CD4-positive, CD25-positive, alpha-beta regulatory T cell (primary cell): ENCODE data around the gene ST6GALNAC3. TPM values are rescaled to one million over a fixed set of nuclear protein-coding genes. Genes with fewer than 3 reads are reported as not detected.

Source experiments
- ATAC-seq, 2 donors: fragments of 150-1000 bp; cut with Tn5 transposase; one replicate each; pipeline ENCODE4 v1.10.0; 2021; ENCODE audit warnings: low read depth in 2 of 2, moderate number of reproducible peaks in 2 of 2, moderate library complexity in 1 of 2
- DNase-seq, 3 donors: peaks; one replicate each; pipeline versions ENCODE4 v3.0.0 to v3.0.0-alpha.2; 2012 to 2022; ENCODE audit warnings: mixed read lengths in 1 of 3
- H3K27ac ChIP-seq: one replicate; pipeline ENCODE4 v1.7.0; 2013; ENCODE audit warnings: mild to moderate bottlenecking, low read length; ENCODE audit not compliant: insufficient read depth, poor library complexity, severe bottlenecking
- H3K27me3 ChIP-seq: one replicate; pipeline ENCODE4 v1.7.0; 2013; ENCODE audit warnings: low read length; ENCODE audit not compliant: control insufficient read depth, insufficient read depth
- H3K36me3 ChIP-seq: one replicate; pipeline ENCODE4 v1.7.0; 2013; ENCODE audit warnings: mild to moderate bottlenecking, low read length, moderate library complexity; ENCODE audit not compliant: control insufficient read depth, insufficient read depth
- H3K4me1 ChIP-seq: 2 replicates; pipeline ENCODE4 v1.7.0; 2013; ENCODE audit warnings: mild to moderate bottlenecking, low read length; ENCODE audit not compliant: insufficient read depth, control insufficient read depth, poor library complexity, severe bottlenecking
- H3K4me3 ChIP-seq: one replicate; pipeline ENCODE4 v1.7.0; 2013; ENCODE audit warnings: low read depth, mild to moderate bottlenecking, low read length, moderate library complexity
- H3K9me3 ChIP-seq, 2 experiments: 1 replicate in 1 of 2; 2 replicates in 1 of 2; pipeline ENCODE4 v1.7.0; 2013; ENCODE audit warnings: low read length in 2 of 2, mild to moderate bottlenecking in 1 of 2, moderate library complexity in 1 of 2; ENCODE audit not compliant: control insufficient read depth in 2 of 2
- H3K27ac Mint-ChIP-seq, 3 donors: one replicate each; pipeline ENCODE4 v1.8.0; 2020 to 2022; ENCODE audit warnings: mild to moderate bottlenecking in 3 of 3, mixed read lengths in 3 of 3, moderate library complexity in 2 of 3
- H3K27me3 Mint-ChIP-seq: one replicate; pipeline ENCODE4 v1.8.0; 2022; ENCODE audit warnings: mild to moderate bottlenecking, mixed read lengths
- H3K36me3 Mint-ChIP-seq: one replicate; pipeline ENCODE4 v1.8.0; 2020; ENCODE audit warnings: mixed read lengths
- H3K4me1 Mint-ChIP-seq, 4 donors: one replicate each; pipeline ENCODE4 v1.8.0; 2020 to 2022; ENCODE audit warnings: mixed read lengths in 4 of 4, mild to moderate bottlenecking in 1 of 4
- H3K4me3 Mint-ChIP-seq, 4 donors: one replicate each; pipeline ENCODE4 v1.8.0; 2020 to 2022; ENCODE audit warnings: mild to moderate bottlenecking in 4 of 4, mixed read lengths in 4 of 4, moderate library complexity in 3 of 4
- H3K9me3 Mint-ChIP-seq, 7 donors: one replicate each; pipeline ENCODE4 v1.8.0; 2020 to 2022; ENCODE audit warnings: mixed read lengths in 7 of 7, mild to moderate bottlenecking in 3 of 7, moderate library complexity in 2 of 7
- polyA plus RNA-seq, 4 donors: library from polyadenylated mRNA; unstranded; fragments of 300-500 nt; fragmentation: Illumina TruSeq; gene quantifications; one replicate each; pipeline ENCODE4 v1.2.3, GENCODE V29; 2021
- total RNA-seq: library from RNA; stranded (reverse); gene quantifications from one replicate; pipeline ENCODE4 v1.2.3, GENCODE V29; 2022

ST6GALNAC3 gene
- total and polyA plus RNA-seq, 5 donors from 2014 or later = 0.03 to 3.4 (median 0.95) TPM

GRCh38 chr1:76075188-76075489 is 593 bp downstream of the ST6GALNAC3 start:
- H3K27ac Mint-ChIP-seq = peak overlapping the region in 2 of 3 donors; percentile 75 to 91
- ATAC-seq = no peak

GRCh38 chr1:76075877-76076276 is 1.3 kb downstream of the ST6GALNAC3 start:
- DNase-seq = no peak
- Mint-ChIP-seq H3K4me3 (peak overlapping the region; percentile 64 to 93 (median 89)), H3K27me3 (peaks cover 17% of the 10 kb centered on the region), H3K36me3 (no peaks in the 10 kb centered on the region), H3K9me3 (no peaks in the 10 kb centered on the region), H3K27ac (peak overlapping the region in 2 of 3 donors; percentile 75 to 91), H3K4me1 (peaks cover 9 to 37% (median 16%) of the 10 kb centered on the region in 4 donors)
- Histone ChIP-seq H3K36me3 (no peaks in the 10 kb centered on the region), H3K27ac (no peak overlapping the region), H3K4me3 (no peak overlapping the region), H3K27me3 (peaks cover 2% of the 10 kb centered on the region), H3K4me1 (peaks cover 6% of the 10 kb centered on the region), H3K9me3 (no peaks in the 10 kb centered on the region)
- ATAC-seq = no peak

More at GRCh38 chr1:76075188-76075489, 593 bp downstream of the ST6GALNAC3 start:
- no peak for DNase-seq
- Histone ChIP-seq H3K36me3 (no peaks in the 10 kb centered on the region), H3K4me1 (peaks cover 6% of the 10 kb centered on the region), H3K4me3 (peak overlapping the region; percentile 62), H3K9me3 (no peaks in the 10 kb centered on the region), H3K27me3 (peaks cover 2% of the 10 kb centered on the region), H3K27ac (no peak overlapping the region)
- Mint-ChIP-seq H3K4me1 (peaks cover 9 to 34% (median 16%) of the 10 kb centered on the region in 4 donors), H3K4me3 (peak overlapping the region; percentile 64 to 93 (median 89)), H3K9me3 (no peaks in the 10 kb centered on the region), H3K36me3 (no peaks in the 10 kb centered on the region), H3K27me3 (peaks cover 17% of the 10 kb centered on the region)

- ATAC-seq (no peak), DNase-seq (no peak)
- Mint-ChIP-seq H3K27me3 (peaks cover 9% of the 10 kb centered on the region), H3K27ac (no peak overlapping the region), H3K36me3 (no peaks in the 10 kb centered on the region), H3K9me3 (no peaks in the 10 kb centered on the region), H3K4me3 (peak overlapping the region in 1 of 4 donors; percentile 39), H3K4me1 (peaks cover 0 to 27% (median 10%) of the 10 kb centered on the region in 4 donors)
- H3K9me3 ChIP-seq = no peaks in the 10 kb centered on the region
- H3K4me3 ChIP-seq = no peak overlapping the region
- H3K27ac ChIP-seq = no peak overlapping the region
- H3K4me1 ChIP-seq = no peaks in the 10 kb centered on the region
- no peaks in the 10 kb centered on the region for H3K27me3 ChIP-seq
- no peaks in the 10 kb centered on the region for H3K36me3 ChIP-seq
These were observed 5.1 kb downstream of the ST6GALNAC3 start for GRCh38 chr1:76079475-76080227.

- Histone ChIP-seq H3K4me3 (no peak overlapping the region), H3K4me1 (no peaks in the 10 kb centered on the region), H3K27me3 (no peaks in the 10 kb centered on the region), H3K27ac (no peak overlapping the region), H3K36me3 (no peaks in the 10 kb centered on the region), H3K9me3 (no peaks in the 10 kb centered on the region)
- peaks cover 0 to 1% (median 0%) of the 10 kb centered on the region in 7 donors for H3K9me3 Mint-ChIP-seq
- H3K27me3 Mint-ChIP-seq = peaks cover 7% of the 10 kb centered on the region
- peaks cover 0 to 18% (median 5%) of the 10 kb centered on the region in 4 donors for H3K4me1 Mint-ChIP-seq
- no peaks in the 10 kb centered on the region for H3K36me3 Mint-ChIP-seq
- H3K4me3 Mint-ChIP-seq = no peak overlapping the region
- DNase-seq (no peak), ATAC-seq (no peak)
- no peak overlapping the region for H3K27ac Mint-ChIP-seq
These were observed 6.1 kb downstream of the ST6GALNAC3 start for GRCh38 chr1:76080552-76081079.

- Histone ChIP-seq H3K27me3 (no peaks in the 10 kb centered on the region), H3K9me3 (no peaks in the 10 kb centered on the region), H3K27ac (no peak overlapping the region), H3K36me3 (no peaks in the 10 kb centered on the region), H3K4me3 (no peak overlapping the region), H3K4me1 (no peaks in the 10 kb centered on the region)
- ATAC-seq = no peak
- Mint-ChIP-seq H3K36me3 (no peaks in the 10 kb centered on the region), H3K4me1 (peaks cover 0 to 12% (median under 1%) of the 10 kb centered on the region in 4 donors), H3K27me3 (no peaks in the 10 kb centered on the region), H3K9me3 (peaks cover 0 to 1% (median 0%) of the 10 kb centered on the region in 7 donors), H3K27ac (no peak overlapping the region), H3K4me3 (no peak overlapping the region)
- no peak for DNase-seq
These were observed 7.5 kb downstream of the ST6GALNAC3 start for GRCh38 chr1:76082062-76082461.

- H3K27me3 Mint-ChIP-seq = no peaks in the 10 kb centered on the region
- H3K9me3 ChIP-seq = no peaks in the 10 kb centered on the region
- H3K27ac ChIP-seq = no peak overlapping the region
- no peak for DNase-seq
- no peaks in the 10 kb centered on the region for H3K36me3 ChIP-seq
- peaks cover 0 to 15% (median 2%) of the 10 kb centered on the region in 4 donors for H3K4me1 Mint-ChIP-seq
- peaks cover 0 to 1% (median 0%) of the 10 kb centered on the region in 7 donors for H3K9me3 Mint-ChIP-seq
- no peak for ATAC-seq
- H3K27me3 ChIP-seq = no peaks in the 10 kb centered on the region
- H3K4me1 ChIP-seq = no peaks in the 10 kb centered on the region
- no peak overlapping the region for H3K27ac Mint-ChIP-seq
- no peaks in the 10 kb centered on the region for H3K36me3 Mint-ChIP-seq
- no peak overlapping the region for H3K4me3 Mint-ChIP-seq
- no peak overlapping the region for H3K4me3 ChIP-seq
These were observed 8.6 kb downstream of the ST6GALNAC3 start for GRCh38 chr1:76083189-76083588.

- H3K4me3 ChIP-seq = no peak overlapping the region
- DNase-seq (no peak), ATAC-seq (no peak)
- H3K36me3 ChIP-seq = no peaks in the 10 kb centered on the region
- H3K9me3 ChIP-seq = no peaks in the 10 kb centered on the region
- H3K36me3 Mint-ChIP-seq = no peaks in the 10 kb centered on the region
- no peak overlapping the region for H3K27ac ChIP-seq
- H3K9me3 Mint-ChIP-seq = peaks cover 0 to 1% (median 0%) of the 10 kb centered on the region in 7 donors
- no peak overlapping the region for H3K27ac Mint-ChIP-seq
- no peaks in the 10 kb centered on the region for H3K27me3 Mint-ChIP-seq
- peaks cover 0 to 15% (median 3%) of the 10 kb centered on the region in 4 donors for H3K4me1 Mint-ChIP-seq
- no peaks in the 10 kb centered on the region for H3K4me1 ChIP-seq
- H3K4me3 Mint-ChIP-seq = no peak overlapping the region
- no peaks in the 10 kb centered on the region for H3K27me3 ChIP-seq
These were observed 9.6 kb downstream of the ST6GALNAC3 start for GRCh38 chr1:76084029-76084627.
